Uterus (tissue), 4 donors: Measurements from ENCODE around the gene MRPL51. TPM values are rescaled to one million over a fixed set of nuclear protein-coding genes. Genes with fewer than 3 reads are reported as not detected.

Source experiments
- DNase-seq, 2 donors: peaks; one replicate each; pipeline ENCODE4 v3.0.0-alpha.2; 2019 to 2020
- H3K27ac ChIP-seq, 2 donors: fragments of 200-600 bp; sonication (generic); 1 replicate in 1 of 2; 2 replicates in 1 of 2; pipeline ENCODE4 v1.5.1; 2016 to 2018
- H3K27me3 ChIP-seq, 2 donors: fragments of 200-600 bp; sonication (generic); one replicate each; pipeline ENCODE4 v1.5.1; 2018 to 2019; ENCODE audit warnings: control low read depth in 1 of 2
- H3K36me3 ChIP-seq, 2 donors: fragments of 200-600 bp; sonication (generic); one replicate each; pipeline ENCODE4 v1.5.1; 2019; ENCODE audit warnings: control low read depth in 1 of 2
- H3K4me1 ChIP-seq, 2 donors: fragments of 200-600 bp; sonication (generic); one replicate each; pipeline ENCODE4 v1.5.1; 2018 to 2019; ENCODE audit warnings: control low read depth in 1 of 2
- H3K4me3 ChIP-seq, 2 donors: fragments of 200-600 bp; sonication (generic); 1 replicate in 1 of 2; 2 replicates in 1 of 2; pipeline ENCODE4 v1.5.1; 2018 to 2019; ENCODE audit warnings: mild to moderate bottlenecking in 1 of 2
- H3K9me3 ChIP-seq, 2 donors: fragments of 200-600 bp; sonication (generic); one replicate each; pipeline ENCODE4 v1.5.1; 2019; ENCODE audit warnings: control low read depth in 1 of 2
- CTCF ChIP-seq, 4 experiments: fragments of 200-600 bp in 2 of 4; fragments of 450-650 bp in 2 of 4; sonication (generic) in 2 of 4; IDR thresholded peaks; one replicate each; pipeline ENCODE4 v1.5.1; 2016 to 2019; ENCODE audit warnings: antibody characterized with exemption in 4 of 4, mild to moderate bottlenecking in 2 of 4, moderate library complexity in 1 of 4
- POLR2A ChIP-seq, 2 donors: fragments of 450-650 bp; IDR thresholded peaks; one replicate each; pipeline ENCODE4 v1.6.1; 2016; ENCODE audit warnings: antibody characterized with exemption in 2 of 2, mild to moderate bottlenecking in 1 of 2, moderate library complexity in 1 of 2
- intact Hi-C: fragments of 100-400 bp; cut with DNase I; formaldehyde crosslinking; loops from one replicate; pipeline ENCODE4 v1.15.1; 2023; ENCODE audit warnings: low total_unique reads
- total RNA-seq, 4 donors: library from RNA; depleted of rRNA in 3 of 4; stranded (reverse); fragments of >200 nt in 3 of 4; gene quantifications; one replicate each; pipeline versions ENCODE4 v1.1.0 to v1.2.4, GENCODE V29; 2014 to 2023
- donor health status: DM: yes; HTN: yes; CAD: no.

Gene MRPL51
- total RNA-seq, 4 donors from 2014 or later: 14.1 to 83.7 (median 36.4) TPM

GRCh38 chr12:6452944-6453630, 40.0 kb downstream of the MRPL51 start:
- Histone ChIP-seq H3K9me3 (no peaks in the 10 kb centered on the region), H3K27me3 (no peaks in the 10 kb centered on the region), H3K4me1 (peaks cover 9 to 15% of the 10 kb centered on the region in 2 donors), H3K36me3 (no peaks in the 10 kb centered on the region), H3K27ac (peak overlapping the region; percentile 92 to 98), H3K4me3 (peak overlapping the region in 1 of 2 donors; percentile 55)
- no peak for TF ChIP-seq CTCF (IDR thresholded peaks at IDR 0.05)
- peak in 1 of 2 donors; percentile 10 for TF ChIP-seq POLR2A (IDR thresholded peaks at IDR 0.05)
- no peak for DNase-seq
- intact Hi-C loops: no loop called here

- H3K4me3 ChIP-seq: peak overlapping the region; percentile 55 to 80
- no peaks in the 10 kb centered on the region for H3K27me3 ChIP-seq
- intact Hi-C loops: no loop called here
- DNase-seq: peak in 1 of 2 donors; percentile 48
- no peaks in the 10 kb centered on the region for H3K9me3 ChIP-seq
- no peaks in the 10 kb centered on the region for H3K36me3 ChIP-seq
- peak overlapping the region; percentile 92 to 98 for H3K27ac ChIP-seq
- TF ChIP-seq POLR2A (IDR thresholded peaks at IDR 0.05): no peak
- no peak for TF ChIP-seq CTCF (IDR thresholded peaks at IDR 0.05)
- peaks cover 9 to 15% of the 10 kb centered on the region in 2 donors for H3K4me1 ChIP-seq
Measured at GRCh38 chr12:6452245-6452943, 40.7 kb downstream of the MRPL51 start.

GRCh38 chr12:6451348-6452244, 41.5 kb downstream of the MRPL51 start, which contains the start of gene TAPBPL:
Gene TAPBPL, plus strand, starts transcription at chr12:6452042. Its CDS starts 207 bp downstream, at chr12:6452249.
- intact Hi-C loops: no loop called here
- peak within 1 kb of the TSS; percentile 55 to 80 for H3K4me3 ChIP-seq
- H3K9me3 ChIP-seq: no peaks in the 10 kb centered on the region
- peaks cover 9 to 15% of the 10 kb centered on the region in 2 donors for H3K4me1 ChIP-seq
- no peaks in the 10 kb centered on the region for H3K36me3 ChIP-seq
- peak; percentile 82 to 83 for DNase-seq
- no peaks in the 10 kb centered on the region for H3K27me3 ChIP-seq
- TF ChIP-seq CTCF (IDR thresholded peaks at IDR 0.05) (peak in 1 of 4 experiments; percentile 10), POLR2A (IDR thresholded peaks at IDR 0.05) (peak; percentile 58 to 72)
- H3K27ac ChIP-seq: peak within 1 kb of the TSS; percentile 92 to 98

GRCh38 chr12:6450869-6451347, 42.2 kb downstream of the MRPL51 start:
- Histone ChIP-seq H3K36me3 (no peaks in the 10 kb centered on the region), H3K9me3 (no peaks in the 10 kb centered on the region), H3K4me1 (peaks cover 9 to 15% of the 10 kb centered on the region in 2 donors), H3K27me3 (no peaks in the 10 kb centered on the region), H3K27ac (peak overlapping the region; percentile 92 to 98), H3K4me3 (peak overlapping the region; percentile 55 to 80)
- TF ChIP-seq CTCF (IDR thresholded peaks at IDR 0.05): no peak
- no peak for TF ChIP-seq POLR2A (IDR thresholded peaks at IDR 0.05)
- intact Hi-C loops: no loop called here
- DNase-seq: peak in 1 of 2 donors; percentile 58
